ENCODE data around the gene ZNF19. TPM values are rescaled to one million over a fixed set of nuclear protein-coding genes. Genes with fewer than 3 reads are reported as not detected.

ZNF19 gene
- total RNA-seq, 2 experiments from 2014 or later: 1.8 to 2.9 TPM

GRCh38 chr16:71479420-71479819 lies 9.7 kb downstream of the ZNF19 start:
- Mint-ChIP-seq H3K36me3 (peaks cover 2% of the 10 kb centered on the region), H3K4me3 (no peak overlapping the region), H3K4me1 (peaks cover 16% of the 10 kb centered on the region), H3K9me3 (ENCODE audit: low read depth) (no peaks in the 10 kb centered on the region), H3K27ac (no peak overlapping the region), H3K27me3 (no peaks in the 10 kb centered on the region)
- CTCF ChIA-PET: interaction anchor here (1.0 kb wide), 1 partner anchor 132 kb away, joined by 3 read pairs; no protein-coding TSS in a partner anchor
- ATAC-seq (no peak), DNase-seq (no peak)

- Mint-ChIP-seq H3K9me3 (ENCODE audit: low read depth) (no peaks in the 10 kb centered on the region), H3K36me3 (peaks cover 2% of the 10 kb centered on the region), H3K27ac (no peak overlapping the region), H3K4me3 (peak overlapping the region; percentile 15), H3K27me3 (no peaks in the 10 kb centered on the region), H3K4me1 (peaks cover 7% of the 10 kb centered on the region)
- ATAC-seq (no peak), DNase-seq (no peak)
- CTCF ChIA-PET: interaction anchor here (0.7 kb wide), 1 partner anchor 23 kb away, joined by 3 read pairs; no protein-coding TSS in a partner anchor
These were observed 12.5 kb downstream of the ZNF19 start for GRCh38 chr16:71476457-71477124.

GRCh38 chr16:71474864-71475263 lies 14.3 kb downstream of the ZNF19 start:
- H3K4me3 Mint-ChIP-seq: no peak overlapping the region
- ATAC-seq (no peak), DNase-seq (no peak)
- H3K27me3 Mint-ChIP-seq: no peaks in the 10 kb centered on the region
- CTCF ChIA-PET: interaction anchor here (1.2 kb wide), 1 partner anchor 12 kb away, joined by 4 read pairs; the partner anchor contains the start of gene ZNF23
- peaks cover 2% of the 10 kb centered on the region for H3K4me1 Mint-ChIP-seq
- no peak overlapping the region for H3K27ac Mint-ChIP-seq
- H3K9me3 Mint-ChIP-seq (ENCODE audit: low read depth): no peaks in the 10 kb centered on the region
- peaks cover 2% of the 10 kb centered on the region for H3K36me3 Mint-ChIP-seq

- Mint-ChIP-seq H3K27me3 (no peaks in the 10 kb centered on the region), H3K4me3 (no peak overlapping the region), H3K36me3 (peaks cover 2% of the 10 kb centered on the region), H3K4me1 (peaks cover 2% of the 10 kb centered on the region), H3K9me3 (ENCODE audit: low read depth) (no peaks in the 10 kb centered on the region), H3K27ac (no peak overlapping the region)
- no peak for DNase-seq
- CTCF ChIA-PET: no interaction called here
- ATAC-seq: no peak
These were observed 15.2 kb downstream of the ZNF19 start for GRCh38 chr16:71473891-71474290.

- ATAC-seq: no peak
- H3K36me3 Mint-ChIP-seq: peaks cover 2% of the 10 kb centered on the region
- H3K9me3 Mint-ChIP-seq (ENCODE audit: low read depth): no peaks in the 10 kb centered on the region
- no peak overlapping the region for H3K27ac Mint-ChIP-seq
- no peak overlapping the region for H3K4me3 Mint-ChIP-seq
- no peaks in the 10 kb centered on the region for H3K27me3 Mint-ChIP-seq
- DNase-seq: no peak
- H3K4me1 Mint-ChIP-seq: peaks cover 2% of the 10 kb centered on the region
- CTCF ChIA-PET: no interaction called here
These were observed 16.2 kb downstream of the ZNF19 start for GRCh38 chr16:71472931-71473330.

GRCh38 chr16:71472051-71472450 lies 17.1 kb downstream of the ZNF19 start:
- no peak overlapping the region for H3K27ac Mint-ChIP-seq
- no peaks in the 10 kb centered on the region for H3K27me3 Mint-ChIP-seq
- CTCF ChIA-PET: no interaction called here
- no peak overlapping the region for H3K4me3 Mint-ChIP-seq
- no peaks in the 10 kb centered on the region for H3K9me3 Mint-ChIP-seq (ENCODE audit: low read depth)
- no peak for DNase-seq
- no peak for ATAC-seq
- H3K4me1 Mint-ChIP-seq: no peaks in the 10 kb centered on the region
- peaks cover 2% of the 10 kb centered on the region for H3K36me3 Mint-ChIP-seq

GRCh38 chr16:71467810-71468209 lies 21.3 kb downstream of the ZNF19 start:
- no peaks in the 10 kb centered on the region for H3K27me3 Mint-ChIP-seq
- H3K4me1 Mint-ChIP-seq: peaks cover 5% of the 10 kb centered on the region
- ATAC-seq: peak; percentile 45
- DNase-seq: peak; percentile 45
- no peaks in the 10 kb centered on the region for H3K9me3 Mint-ChIP-seq (ENCODE audit: low read depth)
- H3K36me3 Mint-ChIP-seq: no peaks in the 10 kb centered on the region
- CTCF ChIA-PET: interaction anchor here (1.1 kb wide), 1 partner anchor 14 kb away, joined by 4 read pairs; no protein-coding TSS in a partner anchor
- H3K27ac Mint-ChIP-seq: no peak overlapping the region
- H3K4me3 Mint-ChIP-seq: no peak overlapping the region

GRCh38 chr16:71464231-71464630 lies 24.9 kb downstream of the ZNF19 start:
- no peak overlapping the region for H3K27ac Mint-ChIP-seq
- CTCF ChIA-PET: interaction anchor here (1.2 to 1.4 kb wide), 3 partner anchors 18 to 52 kb away, joined by 3 to 6 read pairs (median 3); no protein-coding TSS in a partner anchor
- no peak for ATAC-seq

GRCh38 chr16:71461686-71462648 lies 27.2 kb downstream of the ZNF19 start, which contains the start of gene ZNF23:
Gene ZNF23, minus strand, starts transcription at chr16:71462247. Its CDS starts 5,451 bp downstream, at chr16:71456796.
- DNase-seq (peak; percentile 82), ATAC-seq (peak; percentile 99)
- CTCF ChIA-PET: interaction anchor here (0.8 to 2.6 kb wide), 8 partner anchors 13 to 152 kb away, joined by 3 to 14 read pairs (median 4); partner anchors contain the start of gene TAT
- Mint-ChIP-seq H3K36me3 (no peaks in the 10 kb centered on the region), H3K27me3 (no peaks in the 10 kb centered on the region), H3K27ac (peak within 1 kb of the TSS; percentile 86), H3K4me3 (peak within 1 kb of the TSS; percentile 89), H3K4me1 (peaks cover 25% of the 10 kb centered on the region), H3K9me3 (ENCODE audit: low read depth) (no peaks in the 10 kb centered on the region)

More at GRCh38 chr16:71464231-71464630, 24.9 kb downstream of the ZNF19 start:
- no peak overlapping the region for H3K4me3 Mint-ChIP-seq
- no peaks in the 10 kb centered on the region for H3K27me3 Mint-ChIP-seq
- H3K4me1 Mint-ChIP-seq: peaks cover 25% of the 10 kb centered on the region
- H3K9me3 Mint-ChIP-seq (ENCODE audit: low read depth): no peaks in the 10 kb centered on the region
- no peaks in the 10 kb centered on the region for H3K36me3 Mint-ChIP-seq
- no peak for DNase-seq

- DNase-seq (no peak), ATAC-seq (no peak)
- no peaks in the 10 kb centered on the region for H3K9me3 Mint-ChIP-seq (ENCODE audit: low read depth)
- H3K36me3 Mint-ChIP-seq: peaks cover 3% of the 10 kb centered on the region
- peaks cover 25% of the 10 kb centered on the region for H3K4me1 Mint-ChIP-seq
- H3K27ac Mint-ChIP-seq: no peak overlapping the region
- no peaks in the 10 kb centered on the region for H3K27me3 Mint-ChIP-seq
- CTCF ChIA-PET: interaction anchor here (1.3 to 2.6 kb wide), 2 partner anchors 39 to 77 kb away, joined by 3 to 14 read pairs; no protein-coding TSS in a partner anchor
- H3K4me3 Mint-ChIP-seq: peak overlapping the region; percentile 89
These were observed 28.2 kb downstream of the ZNF19 start for GRCh38 chr16:71460941-71461340.

GRCh38 chr16:71460236-71460635 lies 28.9 kb downstream of the ZNF19 start:
- CTCF ChIA-PET: interaction anchor here (1.3 to 2.6 kb wide), 2 partner anchors 40 to 78 kb away, joined by 3 to 14 read pairs; no protein-coding TSS in a partner anchor
- Mint-ChIP-seq H3K27ac (no peak overlapping the region), H3K4me1 (peaks cover 25% of the 10 kb centered on the region)

GRCh38 chr16:71459510-71459909 lies 29.6 kb downstream of the ZNF19 start:
- Mint-ChIP-seq H3K4me3 (no peak overlapping the region), H3K4me1 (peaks cover 25% of the 10 kb centered on the region), H3K36me3 (peaks cover 13% of the 10 kb centered on the region), H3K27ac (no peak overlapping the region), H3K27me3 (no peaks in the 10 kb centered on the region), H3K9me3 (ENCODE audit: low read depth) (peaks cover 3% of the 10 kb centered on the region)
- ATAC-seq (no peak), DNase-seq (no peak)
- CTCF ChIA-PET: interaction anchor here (1.4 kb wide), 1 partner anchor 47 kb away, joined by 5 read pairs; no protein-coding TSS in a partner anchor

More at GRCh38 chr16:71460236-71460635, 28.9 kb downstream of the ZNF19 start:
- no peaks in the 10 kb centered on the region for H3K27me3 Mint-ChIP-seq
- H3K9me3 Mint-ChIP-seq (ENCODE audit: low read depth): no peaks in the 10 kb centered on the region
- no peak for ATAC-seq
- H3K36me3 Mint-ChIP-seq: peaks cover 6% of the 10 kb centered on the region
- no peak for DNase-seq
- no peak overlapping the region for H3K4me3 Mint-ChIP-seq

GRCh38 chr16:71456801-71457200 lies 32.3 kb downstream of the ZNF19 start:
- H3K27me3 Mint-ChIP-seq: no peaks in the 10 kb centered on the region
- H3K9me3 Mint-ChIP-seq (ENCODE audit: low read depth): peaks cover 9% of the 10 kb centered on the region
- no peak for ATAC-seq
- no peak overlapping the region for H3K4me3 Mint-ChIP-seq
- H3K4me1 Mint-ChIP-seq: peaks cover 13% of the 10 kb centered on the region
- no peak overlapping the region for H3K27ac Mint-ChIP-seq
- CTCF ChIA-PET: interaction anchor here (1.0 to 3.2 kb wide), 5 partner anchors 27 to 86 kb away, joined by 3 to 9 read pairs (median 3); no protein-coding TSS in a partner anchor
- H3K36me3 Mint-ChIP-seq: peaks cover 38% of the 10 kb centered on the region
- DNase-seq: no peak

Data from activated CD8-positive, alpha-beta memory T cell treated with anti-CD3 and anti-CD28 coated beads, Interleukin-2, amount 10 ng/mL, durations not matched to agents 7 days and 5 days (primary cell).